Posterior vena cava (tissue), 2 donors: Measurements from ENCODE around the gene MLC1. TPM values are rescaled to one million over a fixed set of nuclear protein-coding genes. Genes with fewer than 3 reads are reported as not detected.
A peak's percentile ranks its signal among the peaks of the same experiment; 100 is the strongest.
"Not testable (repeated sequence)": the region's sequence is repeated elsewhere in the genome, so short reads cannot be mapped to it uniquely, and the experiment has no call there.

Experiments used
- DNase-seq: peaks from one replicate; pipeline ENCODE4 v3.0.0-alpha.2; 2020; ENCODE audit warnings: low spot score
- intact Hi-C, 2 donors: fragments of 100-400 bp; cut with DNase I; formaldehyde crosslinking; loops; one replicate each; pipeline versions ENCODE4 v1.14.1 to v1.14.2; 2022 to 2023
- total RNA-seq, 2 donors: library from RNA; stranded (reverse); fragmentation: NEBNext Ultra II Directional; extraction: Animal tissue kit (Norgen Biotek cat#: 25700); gene quantifications; one replicate each; pipeline ENCODE4 v1.2.1, GENCODE V29; 2021
- donor health status: DM: yes; HTN: yes; CAD: no.
- donor health status: DM: yes; HTN: yes; CAD: no.

Gene MLC1
- total RNA-seq, 2 donors from 2014 or later, result 0.19 to 0.28 TPM

GRCh38 chr22:50105208-50106100 lies 20.2 kb upstream of the MLC1 start:
- peak; percentile 43 for DNase-seq
- intact Hi-C loops, result no loop called here

- intact Hi-C loops, result no loop called here
- DNase-seq, result peak; percentile 53
Observed at GRCh38 chr22:50104141-50104544, 18.9 kb upstream of the MLC1 start.

- peak; percentile 59 for DNase-seq
- intact Hi-C loops, result no loop called here
Observed at GRCh38 chr22:50102946-50103345, 17.7 kb upstream of the MLC1 start.

GRCh38 chr22:50101870-50102565 lies 16.8 kb upstream of the MLC1 start:
- intact Hi-C loops, result no loop called here
- DNase-seq, result peak; percentile 12

GRCh38 chr22:50098052-50098451 lies 12.8 kb upstream of the MLC1 start:
- intact Hi-C loops, result loop anchor here in 1 of 2 donors (5.0 kb wide), 1 partner anchor 211 kb away; no protein-coding TSS in a partner anchor
- DNase-seq, result no peak

GRCh38 chr22:50092342-50092741 lies 7.1 kb upstream of the MLC1 start:
- no peak for DNase-seq
- intact Hi-C loops, result no loop called here

GRCh38 chr22:50091092-50091768 lies 6.0 kb upstream of the MLC1 start:
- no peak for DNase-seq
- intact Hi-C loops, result no loop called here

- intact Hi-C loops, result no loop called here
- no peak for DNase-seq
Observed at GRCh38 chr22:50090412-50090714, 5.1 kb upstream of the MLC1 start.

- no peak for DNase-seq
- intact Hi-C loops, result no loop called here
Observed at GRCh38 chr22:50089682-50090411, 4.6 kb upstream of the MLC1 start, which contains the start of gene MOV10L1. TSS of gene MOV10L1 (plus strand) at chr22:50090006. CDS start at chr22:50090089, 83 bp downstream.

GRCh38 chr22:50089231-50089630 lies 4.0 kb upstream of the MLC1 start:
- no peak for DNase-seq
- intact Hi-C loops, result no loop called here

GRCh38 chr22:50088096-50088495 lies 2.9 kb upstream of the MLC1 start:
- DNase-seq, result no peak

GRCh38 chr22:50087646-50088045 lies 2.4 kb upstream of the MLC1 start:
- no peak for DNase-seq
- intact Hi-C loops, result no loop called here

More at GRCh38 chr22:50088096-50088495, 2.9 kb upstream of the MLC1 start:
- intact Hi-C loops, result no loop called here

GRCh38 chr22:50086975-50087374 lies 1.7 kb upstream of the MLC1 start:
- intact Hi-C loops, DNase-seq: not testable (repeated sequence)

- no peak for DNase-seq
- intact Hi-C loops, result no loop called here
Observed at GRCh38 chr22:50086526-50086925, 1.3 kb upstream of the MLC1 start.

GRCh38 chr22:50084614-50085021 lies 608 bp downstream of the MLC1 start:
- no peak for DNase-seq
- intact Hi-C loops, result no loop called here

GRCh38 chr22:50084080-50084477 lies 1.1 kb downstream of the MLC1 start:
- intact Hi-C loops, result no loop called here
- no peak for DNase-seq

- intact Hi-C loops, result no loop called here
- no peak for DNase-seq
Observed at GRCh38 chr22:50083462-50084079, 1.7 kb downstream of the MLC1 start.

GRCh38 chr22:50082961-50083461 lies 2.2 kb downstream of the MLC1 start:
- intact Hi-C loops, result no loop called here
- no peak for DNase-seq

GRCh38 chr22:50082197-50082715 lies 3.0 kb downstream of the MLC1 start:
- no peak for DNase-seq
- intact Hi-C loops, result no loop called here
